Hepatocyte (in vitro differentiated cells): Measurements from ENCODE around the gene HELZ2.
"Not testable (repeated sequence)": the region's sequence is repeated elsewhere in the genome, so short reads cannot be mapped to it uniquely, and the experiment has no call there.

Experiments used
- EZH2 ChIP-seq: fragments of 200-600 bp; sonication (generic); IDR thresholded peaks from 2 replicates; pipeline ENCODE4 v1.6.1; 2016; ENCODE audit warnings: antibody characterized with exemption, mild to moderate bottlenecking, borderline replicate concordance
- TF ChIP-seq, protein P1 (sequence below): fragments of 200-600 bp; sonication (generic); IDR thresholded peaks from 2 replicates; pipeline ENCODE4 v1.5.1; 2016; ENCODE audit warnings: antibody characterized with exemption, mild to moderate bottlenecking; ENCODE audit not compliant: poor library complexity

DNA sequence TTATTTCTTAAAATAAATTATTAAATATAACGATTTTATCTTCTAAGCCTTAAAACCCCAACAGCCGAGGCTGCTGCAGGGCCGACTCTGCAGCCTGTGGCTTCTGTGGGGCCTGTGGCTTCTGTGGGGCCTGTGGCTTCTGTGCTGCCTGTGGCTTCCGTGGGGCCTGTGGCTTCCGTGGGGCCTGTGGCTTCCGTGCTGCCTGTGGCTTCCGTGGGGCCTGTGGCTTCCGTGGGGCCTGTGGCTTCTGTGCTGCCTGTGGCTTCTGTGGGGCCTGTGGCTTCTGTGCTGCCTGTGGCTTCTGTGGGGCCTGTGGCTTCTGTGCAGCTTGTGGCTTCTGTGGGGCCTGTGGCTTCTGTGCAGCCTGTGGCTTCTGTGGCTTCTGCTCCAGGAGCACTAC, 27.6 kb upstream of the HELZ2 start:
- TF ChIP-seq, protein P1, sequence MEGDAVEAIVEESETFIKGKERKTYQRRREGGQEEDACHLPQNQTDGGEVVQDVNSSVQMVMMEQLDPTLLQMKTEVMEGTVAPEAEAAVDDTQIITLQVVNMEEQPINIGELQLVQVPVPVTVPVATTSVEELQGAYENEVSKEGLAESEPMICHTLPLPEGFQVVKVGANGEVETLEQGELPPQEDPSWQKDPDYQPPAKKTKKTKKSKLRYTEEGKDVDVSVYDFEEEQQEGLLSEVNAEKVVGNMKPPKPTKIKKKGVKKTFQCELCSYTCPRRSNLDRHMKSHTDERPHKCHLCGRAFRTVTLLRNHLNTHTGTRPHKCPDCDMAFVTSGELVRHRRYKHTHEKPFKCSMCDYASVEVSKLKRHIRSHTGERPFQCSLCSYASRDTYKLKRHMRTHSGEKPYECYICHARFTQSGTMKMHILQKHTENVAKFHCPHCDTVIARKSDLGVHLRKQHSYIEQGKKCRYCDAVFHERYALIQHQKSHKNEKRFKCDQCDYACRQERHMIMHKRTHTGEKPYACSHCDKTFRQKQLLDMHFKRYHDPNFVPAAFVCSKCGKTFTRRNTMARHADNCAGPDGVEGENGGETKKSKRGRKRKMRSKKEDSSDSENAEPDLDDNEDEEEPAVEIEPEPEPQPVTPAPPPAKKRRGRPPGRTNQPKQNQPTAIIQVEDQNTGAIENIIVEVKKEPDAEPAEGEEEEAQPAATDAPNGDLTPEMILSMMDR, result not testable (repeated sequence)
- not testable (repeated sequence) for TF ChIP-seq EZH2
